MG63 (cell line): Measurements from ENCODE around the gene APP. TPM values are rescaled to one million over a fixed set of nuclear protein-coding genes. Genes with fewer than 3 reads are reported as not detected.
"Not testable (repeated sequence)": the region's sequence is repeated elsewhere in the genome, so short reads cannot be mapped to it uniquely, and the experiment has no call there.

Source experiments
- DNase-seq: peaks from one replicate; pipeline ENCODE4 v3.0.0-alpha.2; 2020
- H3K27me3 ChIP-seq: fragments of 250-450 bp; sonication (Bioruptor Pico); 2 replicates; pipeline ENCODE4 v1.5.1; 2020; ENCODE audit warnings: mild to moderate bottlenecking, moderate library complexity
- H3K36me3 ChIP-seq: fragments of 250-450 bp; sonication (Bioruptor Pico); 2 replicates; pipeline ENCODE4 v1.5.1; 2020; ENCODE audit warnings: mild to moderate bottlenecking, moderate library complexity
- H3K4me3 ChIP-seq: fragments of 250-450 bp; sonication (Bioruptor Pico); 2 replicates; pipeline ENCODE4 v1.5.1; 2020; ENCODE audit warnings: mild to moderate bottlenecking, moderate library complexity
- H3K9me3 ChIP-seq: fragments of 250-450 bp; sonication (Bioruptor Pico); 2 replicates; pipeline ENCODE4 v1.5.1; 2020; ENCODE audit warnings: mild to moderate bottlenecking, moderate library complexity
- total RNA-seq: library from RNA; depleted of rRNA; stranded (reverse); fragments of >200 nt; shearing (Covaris generic); gene quantifications from 2 replicates; pipeline ENCODE4 v1.2.3, GENCODE V29; 2014; ENCODE audit warnings: low replicate concordance

The APP gene
- total RNA-seq, 1 experiment from 2014 or later: 252 TPM

DNA sequence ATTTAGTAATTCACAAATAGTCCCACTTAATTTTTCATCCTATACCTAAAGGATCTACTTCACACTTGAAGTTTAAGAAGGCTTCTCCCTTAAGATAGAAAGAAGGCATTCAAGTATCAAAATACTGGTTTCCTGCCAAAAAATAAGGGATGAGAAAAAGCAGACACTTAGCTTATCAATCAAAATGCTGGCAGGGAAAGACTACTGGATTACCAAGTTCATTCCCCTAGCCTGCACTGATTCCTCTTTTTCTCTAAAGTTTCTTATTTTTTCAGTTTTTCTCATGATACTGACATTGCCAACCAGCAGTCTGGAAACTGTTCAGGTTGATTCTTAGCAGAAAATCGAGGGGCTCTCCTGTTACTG, 231.2 kb downstream of the APP start:
- Histone ChIP-seq H3K9me3 (no peaks in the 10 kb centered on the region), H3K36me3 (peaks cover 3% of the 10 kb centered on the region), H3K4me3 (no peak overlapping the region), H3K27me3 (no peaks in the 10 kb centered on the region)
- DNase-seq: no peak

DNA sequence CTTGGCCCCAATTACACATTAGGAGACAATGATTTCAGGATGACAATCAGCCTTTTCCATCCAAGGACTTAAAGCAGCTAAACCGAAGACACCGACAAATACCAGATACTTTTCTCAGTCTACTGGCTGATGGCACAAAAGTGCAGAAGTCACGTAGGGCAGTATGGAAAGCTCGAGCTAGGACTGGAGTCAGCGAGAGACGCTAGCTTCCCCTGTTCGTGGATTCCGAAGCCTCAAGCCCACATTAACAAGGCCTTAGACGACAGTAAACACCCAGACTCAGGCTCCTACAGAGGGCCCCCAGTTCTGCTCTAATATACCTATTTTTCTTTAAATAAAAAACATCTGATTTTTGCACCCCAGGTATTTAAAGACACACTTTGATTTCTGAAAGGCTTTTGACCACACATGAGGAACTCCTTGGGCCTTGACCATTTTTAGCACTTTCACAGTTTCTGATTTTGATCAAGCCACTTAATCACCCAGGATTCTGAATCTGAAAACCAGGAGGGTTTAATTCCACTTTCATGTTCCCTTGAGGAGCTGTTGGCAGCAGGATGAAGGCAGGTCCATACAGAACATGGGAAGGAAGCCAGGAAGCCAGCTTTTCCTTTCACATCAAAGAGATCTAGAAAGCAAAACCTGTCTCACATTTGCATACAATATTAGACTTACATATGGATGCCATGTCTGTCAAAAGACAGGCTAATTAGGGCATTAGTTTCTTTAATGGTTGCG, 231.7 kb downstream of the APP start:
- no peak for DNase-seq
- Histone ChIP-seq H3K27me3 (no peaks in the 10 kb centered on the region), H3K9me3 (no peaks in the 10 kb centered on the region), H3K4me3 (no peak overlapping the region), H3K36me3 (peaks cover 6% of the 10 kb centered on the region)

DNA sequence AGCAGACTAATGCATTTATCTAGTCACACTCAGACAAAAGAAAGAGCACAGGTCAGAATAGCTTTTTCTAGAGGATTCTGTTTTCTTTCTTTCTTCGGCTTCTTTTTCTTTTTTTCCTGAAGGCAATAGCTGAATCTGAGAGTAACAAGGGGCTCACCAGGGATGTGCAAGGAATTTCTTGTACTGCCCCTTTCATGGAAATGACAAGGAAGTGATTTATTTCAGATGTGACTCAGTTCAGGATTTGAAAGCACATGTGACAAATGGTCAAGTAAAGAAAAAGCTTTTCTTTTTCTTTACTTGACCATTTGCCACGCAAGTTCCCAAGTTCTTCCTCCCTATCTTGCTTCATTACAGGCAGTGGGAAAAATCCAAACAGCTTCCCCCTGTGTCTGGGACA, 233.8 kb downstream of the APP start:
- H3K9me3 ChIP-seq: no peaks in the 10 kb centered on the region
- no peak for DNase-seq
- peaks cover 6% of the 10 kb centered on the region for H3K36me3 ChIP-seq
- H3K27me3 ChIP-seq: no peaks in the 10 kb centered on the region
- H3K4me3 ChIP-seq: no peak overlapping the region

DNA sequence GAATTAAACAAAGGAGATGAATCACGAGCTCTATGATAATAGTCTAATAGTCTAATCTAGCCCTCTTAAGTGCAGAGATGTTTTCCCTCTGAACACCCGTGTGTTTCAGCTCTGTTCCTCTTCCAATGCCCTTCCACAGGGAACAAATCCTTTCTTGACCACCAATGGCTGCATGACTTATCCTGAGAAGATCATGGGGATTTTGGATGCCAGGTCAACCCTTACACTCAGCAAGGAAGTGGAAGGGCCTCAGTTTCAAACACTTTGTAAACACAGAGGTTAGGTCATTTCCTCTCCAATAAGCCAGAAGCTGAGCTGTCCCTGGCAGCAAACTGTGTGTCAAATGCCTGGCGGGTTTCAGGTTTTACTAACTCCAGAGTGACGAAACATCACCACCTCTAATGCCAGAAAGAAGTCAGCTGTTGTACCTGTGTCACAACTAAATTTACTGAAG, 235.8 kb downstream of the APP start:
- Histone ChIP-seq H3K9me3 (no peaks in the 10 kb centered on the region), H3K36me3 (peaks cover 6% of the 10 kb centered on the region), H3K4me3 (no peak overlapping the region), H3K27me3 (no peaks in the 10 kb centered on the region)
- DNase-seq: peak; percentile 92

DNA sequence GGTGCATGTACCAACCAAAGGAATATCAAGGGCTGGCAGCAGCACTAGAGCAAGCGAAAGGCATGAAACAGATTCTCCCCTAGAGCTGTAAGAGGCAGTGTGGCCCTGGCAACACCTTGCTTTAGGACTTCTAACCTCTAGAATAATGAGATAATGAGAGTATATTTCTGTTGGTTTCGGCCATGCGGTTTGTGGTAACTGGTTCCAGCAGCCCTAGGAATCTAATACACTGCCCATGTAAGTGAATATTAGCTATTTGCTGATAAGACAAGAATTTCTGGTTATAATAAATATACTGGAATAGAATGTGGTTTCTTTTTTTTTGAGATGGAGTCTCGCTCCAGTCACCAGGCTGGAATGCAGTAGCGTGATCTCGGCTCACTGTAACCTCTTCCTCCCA, 236.4 kb downstream of the APP start:
- H3K27me3 ChIP-seq: no peaks in the 10 kb centered on the region
- no peak overlapping the region for H3K4me3 ChIP-seq
- DNase-seq: no peak
- H3K9me3 ChIP-seq: no peaks in the 10 kb centered on the region
- peaks cover 6% of the 10 kb centered on the region for H3K36me3 ChIP-seq

DNA sequence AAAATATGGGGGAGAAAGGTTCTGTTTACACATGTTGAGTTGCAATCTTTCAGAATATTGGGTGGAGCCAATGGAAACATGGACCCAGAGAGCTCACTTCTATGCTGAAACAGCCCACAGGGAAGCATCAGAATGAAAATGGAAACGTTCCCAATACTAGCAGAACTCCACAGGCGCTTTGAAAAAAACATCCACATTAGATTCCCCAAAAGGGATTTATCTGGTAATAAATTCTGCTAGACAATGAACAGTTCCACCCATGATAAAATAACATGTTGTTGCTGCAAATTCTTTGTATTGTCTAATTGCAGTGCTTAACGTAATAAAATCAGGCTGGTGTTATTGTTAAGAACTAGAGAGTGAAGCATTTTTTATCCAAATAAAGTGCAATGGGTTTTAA, 238.8 kb downstream of the APP start:
- Histone ChIP-seq H3K27me3 (no peaks in the 10 kb centered on the region), H3K36me3 (peaks cover 13% of the 10 kb centered on the region), H3K4me3 (no peak overlapping the region), H3K9me3 (no peaks in the 10 kb centered on the region)
- no peak for DNase-seq

DNA sequence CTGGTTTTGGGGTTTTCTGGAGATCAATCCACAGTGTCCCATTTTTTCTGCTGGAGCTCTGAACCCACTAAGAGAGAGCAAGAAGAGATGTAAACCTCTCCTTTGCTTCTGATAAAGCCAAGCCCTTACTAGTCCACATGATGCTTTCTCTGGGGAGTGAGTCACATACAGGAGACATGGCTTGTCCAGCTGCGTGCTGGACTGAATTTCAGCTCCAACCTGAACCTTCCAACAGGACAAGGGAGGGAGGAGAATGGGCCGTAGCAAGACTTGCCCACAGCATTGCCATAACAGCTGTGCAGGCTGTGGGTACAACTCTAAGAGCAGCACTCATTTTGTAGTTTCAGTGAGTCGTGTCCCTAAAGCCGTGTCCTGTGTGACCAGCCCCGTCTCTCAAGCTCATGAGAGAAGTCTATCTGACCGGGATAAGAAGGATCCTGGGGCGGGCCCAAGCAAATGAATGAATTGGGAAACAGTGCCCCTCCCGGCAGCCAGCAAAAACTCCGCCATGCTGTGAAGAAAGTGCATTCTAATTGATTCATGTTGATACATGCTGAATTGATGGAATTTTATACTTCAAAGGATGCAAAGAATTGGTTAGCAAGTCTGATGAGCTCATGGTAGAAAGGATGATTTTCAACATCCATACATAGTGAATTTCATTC, 240.6 kb downstream of the APP start:
- Histone ChIP-seq H3K9me3 (no peaks in the 10 kb centered on the region), H3K4me3 (no peak overlapping the region), H3K27me3 (no peaks in the 10 kb centered on the region), H3K36me3 (peaks cover 19% of the 10 kb centered on the region)
- DNase-seq: no peak

DNA sequence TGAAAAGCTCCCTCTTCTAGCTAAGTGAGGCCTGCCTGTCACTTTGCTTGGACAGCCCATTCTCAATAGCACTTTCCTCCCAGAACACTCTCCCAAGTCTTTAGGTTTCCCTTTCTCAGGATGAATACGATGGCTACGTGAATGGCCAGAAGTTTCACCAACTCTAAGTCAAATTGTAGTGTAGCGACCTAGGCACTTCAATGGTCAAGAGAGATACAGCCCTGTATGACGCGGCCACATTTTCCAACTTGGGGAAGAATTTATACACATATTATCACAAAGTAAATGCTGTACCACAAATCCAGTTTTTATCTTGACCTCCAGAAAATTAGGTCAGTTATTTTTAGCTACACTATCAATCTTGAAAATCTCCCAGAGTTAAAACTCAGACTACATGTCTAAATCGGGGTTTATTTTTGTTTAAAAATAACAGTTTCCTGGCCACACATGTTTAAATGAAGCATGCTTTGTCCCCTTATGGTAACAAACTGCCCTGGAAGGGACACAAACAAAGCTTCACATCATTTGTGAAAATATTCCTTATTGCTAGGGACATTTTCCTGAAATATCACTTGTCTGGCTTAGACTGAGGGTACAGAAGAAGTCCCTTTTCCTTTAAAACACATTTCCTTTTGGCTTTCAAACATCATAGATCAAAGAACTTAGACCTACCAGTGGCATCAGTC, 243.2 kb downstream of the APP start:
- Histone ChIP-seq H3K27me3 (no peaks in the 10 kb centered on the region), H3K36me3 (peaks cover 15% of the 10 kb centered on the region), H3K4me3 (no peak overlapping the region), H3K9me3 (no peaks in the 10 kb centered on the region)
- DNase-seq: no peak

DNA sequence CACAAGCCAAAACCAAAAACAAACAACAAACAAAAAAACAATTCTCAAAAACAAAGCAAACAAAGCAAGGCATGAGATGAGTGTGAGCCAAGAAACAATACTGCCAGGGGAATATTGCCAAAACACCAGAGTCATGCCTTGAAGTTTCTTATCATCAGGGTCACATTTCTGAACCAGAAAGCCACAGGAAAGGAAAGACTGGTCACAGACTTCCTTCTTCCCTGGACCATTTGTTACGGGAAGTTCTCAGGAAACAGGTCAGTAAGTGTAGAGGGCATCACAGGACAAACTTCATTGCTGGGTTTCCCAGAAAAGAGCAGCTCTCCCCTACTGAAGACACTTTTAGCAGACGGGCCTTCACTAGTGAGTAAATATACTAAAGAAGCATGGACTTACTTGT, 244.6 kb downstream of the APP start:
- Histone ChIP-seq H3K4me3 (no peak overlapping the region), H3K27me3 (no peaks in the 10 kb centered on the region), H3K36me3 (peaks cover 15% of the 10 kb centered on the region), H3K9me3 (no peaks in the 10 kb centered on the region)
- no peak for DNase-seq

DNA sequence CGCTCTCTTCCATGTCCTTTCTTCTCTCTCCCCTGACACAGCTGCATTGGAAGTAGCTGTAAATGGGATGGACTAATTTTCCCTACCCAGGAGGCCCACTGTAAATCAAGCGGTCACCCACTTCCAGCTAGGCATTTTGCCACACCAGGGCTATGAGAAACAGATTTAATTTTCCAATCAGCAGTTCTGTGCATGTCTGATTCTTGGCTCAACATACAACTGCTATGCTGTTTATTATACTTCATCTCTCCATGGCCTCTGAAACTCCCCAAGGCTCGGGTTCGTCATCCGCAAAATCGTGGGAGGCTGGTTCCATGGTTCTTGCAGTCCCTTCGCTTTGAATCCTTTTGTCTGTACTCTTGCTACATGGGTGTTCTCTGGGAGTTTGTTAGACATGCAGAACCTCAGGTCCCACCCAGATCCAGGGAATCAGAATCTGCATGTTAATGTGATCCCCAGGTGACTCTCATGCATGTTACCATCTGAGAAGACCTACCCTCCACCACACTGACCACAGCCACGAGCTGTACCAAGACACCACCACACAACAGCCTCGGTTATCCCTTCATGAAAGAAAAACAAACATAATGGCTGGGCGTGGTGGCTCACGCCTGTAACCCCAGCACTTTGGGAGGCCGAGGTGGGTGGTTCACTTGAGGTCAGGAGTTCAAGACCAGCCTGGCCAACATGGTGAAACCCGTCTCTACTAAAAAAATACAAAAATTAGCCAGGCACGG, 245.3 kb downstream of the APP start:
- Histone ChIP-seq H3K36me3 (peaks cover 15% of the 10 kb centered on the region), H3K27me3 (no peaks in the 10 kb centered on the region), H3K4me3 (no peak overlapping the region), H3K9me3 (no peaks in the 10 kb centered on the region)
- DNase-seq: no peak

DNA sequence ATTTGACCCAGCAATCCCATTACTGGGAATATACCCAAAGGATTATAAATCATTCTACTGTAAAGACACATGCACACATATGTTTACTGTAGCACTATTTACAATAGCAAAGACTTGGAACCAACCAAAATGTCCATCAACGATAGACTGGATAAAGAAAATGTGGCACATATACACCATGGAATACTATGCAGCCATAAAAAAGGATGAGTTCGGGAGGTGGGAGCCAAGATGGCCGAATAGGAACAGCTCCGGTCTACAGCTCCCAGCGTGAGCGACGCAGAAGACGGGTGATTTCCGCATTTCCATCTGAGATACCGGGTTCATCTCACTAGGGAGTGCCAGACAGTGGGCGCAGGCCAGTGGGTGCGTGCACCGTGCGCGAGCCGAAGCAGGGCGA, 252.4 kb downstream of the APP start:
- not testable (repeated sequence) for H3K9me3 ChIP-seq, H3K4me3 ChIP-seq, H3K27me3 ChIP-seq, H3K36me3 ChIP-seq, DNase-seq

DNA sequence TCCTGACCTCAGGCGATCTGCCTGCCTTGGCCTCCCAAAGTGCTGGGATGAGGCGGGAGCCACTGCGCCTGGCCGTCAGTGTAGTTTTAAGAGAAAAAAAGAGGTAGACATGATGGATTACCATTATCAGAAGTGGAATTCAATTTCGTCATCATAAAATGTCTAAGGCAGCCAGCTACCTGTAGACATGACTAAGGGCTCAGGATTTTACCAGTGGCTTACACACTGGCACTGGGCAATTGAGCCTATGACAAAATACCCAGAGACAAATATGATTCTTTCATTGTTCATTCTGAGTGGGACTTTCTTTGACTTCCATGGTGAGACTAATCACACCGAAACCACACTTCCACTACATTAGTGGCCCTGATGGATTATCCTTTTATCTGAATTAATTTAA, 254.3 kb downstream of the APP start:
- Histone ChIP-seq H3K9me3 (no peaks in the 10 kb centered on the region), H3K36me3 (peaks cover 3% of the 10 kb centered on the region; the same call in 1 of the 2 replicates), H3K4me3 (no peak overlapping the region), H3K27me3 (no peaks in the 10 kb centered on the region)
- DNase-seq: no peak

DNA sequence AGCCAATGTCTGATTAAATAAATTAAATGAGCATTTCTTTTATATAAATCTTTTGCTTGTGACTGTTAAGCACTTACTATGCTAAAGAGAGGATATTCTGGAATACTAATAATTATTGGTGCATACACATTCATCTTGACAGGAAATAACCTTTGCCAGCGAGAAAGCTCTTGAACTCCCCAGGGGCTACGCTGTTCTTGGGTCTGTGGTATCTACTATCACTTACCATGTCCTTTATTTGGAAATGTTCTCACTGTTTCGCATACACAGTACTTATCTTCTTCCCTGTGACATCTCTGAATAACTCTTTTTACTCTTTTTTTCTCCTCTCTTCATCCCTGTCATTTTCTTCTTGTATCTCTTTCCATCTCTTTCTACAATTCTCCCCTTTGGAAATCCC, 257.1 kb downstream of the APP start:
- Histone ChIP-seq H3K27me3 (no peaks in the 10 kb centered on the region), H3K36me3 (peaks cover 5% of the 10 kb centered on the region), H3K9me3 (no peaks in the 10 kb centered on the region), H3K4me3 (no peak overlapping the region)
- no peak for DNase-seq

DNA sequence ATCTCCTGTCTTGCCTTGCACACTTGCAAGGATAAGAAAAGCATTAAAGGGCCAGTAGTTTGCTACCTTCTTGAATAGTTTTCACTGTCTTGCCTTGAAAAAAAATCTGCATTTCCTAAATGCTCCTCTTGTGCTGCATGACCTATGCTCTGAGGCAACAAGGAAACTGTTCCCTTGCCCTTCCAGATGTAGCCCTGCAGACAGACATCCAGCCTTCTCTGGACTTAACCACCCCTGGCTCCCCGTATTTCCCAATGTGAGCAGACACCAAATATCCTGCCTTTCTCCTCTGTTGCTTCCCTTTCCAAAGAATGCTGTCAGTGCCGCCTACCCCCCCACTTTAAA, 258.2 kb downstream of the APP start:
- Histone ChIP-seq H3K27me3 (no peaks in the 10 kb centered on the region), H3K4me3 (no peak overlapping the region), H3K36me3 (peaks cover 2% of the 10 kb centered on the region), H3K9me3 (no peaks in the 10 kb centered on the region)
- no peak for DNase-seq

DNA sequence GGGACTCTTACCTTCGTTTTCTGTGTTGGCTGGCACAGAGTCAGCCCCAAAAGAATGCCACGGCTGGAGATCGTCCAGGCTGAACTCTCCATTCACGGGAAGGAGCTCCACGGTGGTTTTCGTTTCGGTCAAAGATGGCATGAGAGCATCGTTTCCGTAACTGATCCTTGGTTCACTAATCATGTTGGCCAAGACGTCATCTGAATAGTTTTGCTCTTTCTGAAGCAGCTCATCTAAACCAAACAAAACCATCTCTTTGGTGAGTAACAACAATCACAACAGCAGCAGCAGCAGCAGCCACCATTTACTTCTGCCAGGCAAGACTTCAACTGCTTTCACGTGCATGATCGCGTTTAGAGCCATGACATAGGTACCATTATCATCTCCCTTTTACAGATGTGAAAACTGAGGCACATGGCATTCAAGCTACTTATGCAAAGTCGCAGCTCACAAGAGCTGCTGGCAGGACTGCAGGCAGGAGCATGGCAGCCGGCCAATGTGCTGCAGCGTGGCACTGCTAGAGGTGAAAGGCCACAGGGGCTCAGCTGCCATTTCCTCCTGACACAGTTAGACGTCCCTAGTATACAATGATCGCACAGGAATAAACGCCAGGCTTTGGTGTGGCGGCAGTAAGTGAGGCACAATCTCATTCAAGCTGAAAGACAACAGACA, 258.7 kb downstream of the APP start:
- Histone ChIP-seq H3K36me3 (peaks cover 2% of the 10 kb centered on the region), H3K27me3 (no peaks in the 10 kb centered on the region), H3K9me3 (no peaks in the 10 kb centered on the region), H3K4me3 (peak overlapping the region; percentile 14; the same call in 1 of the 2 replicates)
- peak; percentile 51 for DNase-seq

DNA sequence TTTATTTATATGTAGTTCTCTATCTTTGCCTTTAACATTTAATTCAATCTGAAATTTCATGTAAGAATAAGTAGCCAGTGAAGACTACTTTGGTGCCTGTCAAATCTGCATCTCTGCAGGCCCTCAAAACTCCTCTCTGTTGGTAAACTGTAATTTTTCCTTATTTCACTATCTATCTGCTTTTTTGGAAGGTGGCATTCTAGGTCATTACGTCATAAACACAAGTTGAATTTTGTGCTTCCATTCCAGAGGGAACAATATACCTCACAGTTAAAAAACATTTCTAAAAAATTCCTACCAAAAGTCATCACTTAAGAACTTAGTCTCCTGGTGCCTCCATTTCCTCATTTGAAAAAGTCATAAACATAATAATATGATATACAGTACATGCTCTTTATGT, 259.8 kb downstream of the APP start:
- peaks cover 2% of the 10 kb centered on the region for H3K36me3 ChIP-seq
- no peak for DNase-seq
- no peak overlapping the region for H3K4me3 ChIP-seq
- no peaks in the 10 kb centered on the region for H3K9me3 ChIP-seq
- no peaks in the 10 kb centered on the region for H3K27me3 ChIP-seq

DNA sequence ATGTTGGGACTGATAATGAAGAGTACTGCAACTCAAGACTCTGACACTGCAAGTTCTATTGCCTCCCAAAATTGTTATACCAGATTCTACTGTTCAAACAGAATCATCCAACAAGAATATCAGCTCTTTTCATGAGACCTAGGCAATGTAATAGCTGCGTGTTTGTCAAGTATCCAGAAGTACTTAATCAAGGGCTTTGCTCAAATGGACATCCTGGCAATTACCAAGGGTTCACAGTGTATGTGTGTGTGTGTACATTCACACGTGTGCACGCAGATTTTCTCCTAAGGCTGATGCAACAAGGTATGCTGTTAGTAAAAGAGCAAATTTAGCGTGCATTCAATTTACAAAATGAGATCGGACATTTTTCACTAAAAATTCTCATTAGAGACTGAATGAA, 261.2 kb downstream of the APP start:
- no peak for DNase-seq
- H3K9me3 ChIP-seq: no peaks in the 10 kb centered on the region

More for the DNA sequence above, 261.2 kb downstream of the APP start:
- no peak overlapping the region for H3K4me3 ChIP-seq
- H3K27me3 ChIP-seq: no peaks in the 10 kb centered on the region
- peaks cover 8% of the 10 kb centered on the region for H3K36me3 ChIP-seq
